HEK293 (cell line): ENCODE measurements around the gene MEI4.

ENCODE experiments used
- MZF1 ChIP-seq: fragments of 450-650 bp; formaldehyde crosslinking; IDR thresholded peaks from 2 replicates; pipeline ENCODE4 v1.5.1; 2017; ENCODE audit warnings: missing biosample characterization, missing genetic modification characterization, borderline replicate concordance
- YY1 ChIP-seq: fragments of 450-650 bp; formaldehyde crosslinking; IDR thresholded peaks from 2 replicates; pipeline ENCODE4 v1.5.1; 2018; ENCODE audit warnings: missing biosample characterization, missing genetic modification characterization
- ZBTB20 ChIP-seq: fragments of 450-650 bp; formaldehyde crosslinking; IDR thresholded peaks from 2 replicates; pipeline ENCODE4 v1.5.1; 2016; ENCODE audit warnings: missing biosample characterization, missing genetic modification characterization
- ZNF10 ChIP-seq: fragments of 450-650 bp; formaldehyde crosslinking; IDR thresholded peaks from 2 replicates; pipeline ENCODE4 v1.5.1; 2017; ENCODE audit warnings: missing biosample characterization, missing genetic modification characterization
- ZNF133 ChIP-seq: fragments of 450-650 bp; formaldehyde crosslinking; IDR thresholded peaks from 2 replicates; pipeline ENCODE4 v1.5.1; 2016; ENCODE audit warnings: missing biosample characterization, missing genetic modification characterization
- ZNF155 ChIP-seq: fragments of 450-650 bp; formaldehyde crosslinking; IDR thresholded peaks from 2 replicates; pipeline ENCODE4 v1.5.1; 2016; ENCODE audit warnings: missing biosample characterization, missing genetic modification characterization
- ZNF23 ChIP-seq: fragments of 450-650 bp; formaldehyde crosslinking; IDR thresholded peaks from 2 replicates; pipeline ENCODE4 v1.5.1; 2016; ENCODE audit warnings: missing biosample characterization, missing genetic modification characterization, borderline replicate concordance
- ZNF394 ChIP-seq: fragments of 450-650 bp; formaldehyde crosslinking; IDR thresholded peaks from 2 replicates; pipeline ENCODE4 v1.5.1; 2016; ENCODE audit warnings: missing biosample characterization, missing genetic modification characterization, mild to moderate bottlenecking, moderate library complexity, borderline replicate concordance
- TF ChIP-seq, protein P1 (sequence below): fragments of 450-650 bp; formaldehyde crosslinking; IDR thresholded peaks from 2 replicates; pipeline ENCODE4 v1.5.1; 2016; ENCODE audit warnings: missing biosample characterization, missing genetic modification characterization
- TF ChIP-seq, protein P2 (sequence below): fragments of 450-650 bp; formaldehyde crosslinking; IDR thresholded peaks from 2 replicates; pipeline ENCODE4 v1.5.1; 2016; ENCODE audit warnings: missing biosample characterization, missing genetic modification characterization
- TF ChIP-seq, protein P3 (sequence below): fragments of 450-650 bp; formaldehyde crosslinking; IDR thresholded peaks from 2 replicates; pipeline ENCODE4 v1.5.1; 2016; ENCODE audit warnings: missing biosample characterization, missing genetic modification characterization

DNA sequence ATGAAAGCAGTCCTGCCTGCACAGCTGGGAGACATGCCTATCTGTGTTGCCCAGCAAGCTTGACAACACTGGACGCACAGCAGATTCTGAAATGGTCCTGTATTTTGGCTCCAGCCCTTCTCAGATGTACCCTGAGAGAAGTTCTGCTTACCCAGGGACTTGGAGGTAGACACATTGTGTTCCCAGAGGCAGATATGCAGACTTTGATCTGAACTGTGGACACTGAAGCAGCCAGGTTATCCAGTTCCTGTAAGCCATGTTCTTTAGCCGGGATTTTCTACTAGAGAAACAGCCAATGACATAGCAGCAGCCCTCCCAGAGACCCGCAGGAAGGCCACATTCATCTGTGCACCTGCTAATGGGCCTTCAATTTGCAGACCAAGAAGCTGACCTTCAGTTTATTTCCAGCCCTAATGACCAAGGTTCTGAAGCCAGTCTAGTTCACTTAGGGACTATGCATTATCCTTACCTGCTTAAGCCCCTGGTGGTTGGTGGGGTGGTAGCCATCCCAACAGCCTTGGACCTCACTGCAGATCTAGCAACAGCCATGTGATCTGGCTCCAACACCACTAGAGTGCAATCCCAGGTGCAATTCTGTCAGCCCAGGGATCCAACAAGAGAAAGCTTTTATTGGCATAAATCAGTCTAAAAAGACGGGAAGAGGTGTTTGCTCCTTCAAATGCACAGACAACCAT lies 134.2 kb downstream of the MEI4 start:
- TF ChIP-seq, protein P1, sequence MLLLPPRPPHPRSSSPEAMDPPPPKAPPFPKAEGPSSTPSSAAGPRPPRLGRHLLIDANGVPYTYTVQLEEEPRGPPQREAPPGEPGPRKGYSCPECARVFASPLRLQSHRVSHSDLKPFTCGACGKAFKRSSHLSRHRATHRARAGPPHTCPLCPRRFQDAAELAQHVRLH (tag by site-specific recombination), result no peak
- TF ChIP-seq ZNF10 (tag by site-specific recombination) (no peak), ZNF133 (tag by site-specific recombination) (no peak), YY1 (tag by site-specific recombination) (no peak), MZF1 (tag by site-specific recombination) (no peak), ZNF155 (no peak), ZBTB20 (no peak), ZNF23 (tag by site-specific recombination) (no peak), ZNF394 (tag by site-specific recombination) (no peak)
- TF ChIP-seq, protein P2, sequence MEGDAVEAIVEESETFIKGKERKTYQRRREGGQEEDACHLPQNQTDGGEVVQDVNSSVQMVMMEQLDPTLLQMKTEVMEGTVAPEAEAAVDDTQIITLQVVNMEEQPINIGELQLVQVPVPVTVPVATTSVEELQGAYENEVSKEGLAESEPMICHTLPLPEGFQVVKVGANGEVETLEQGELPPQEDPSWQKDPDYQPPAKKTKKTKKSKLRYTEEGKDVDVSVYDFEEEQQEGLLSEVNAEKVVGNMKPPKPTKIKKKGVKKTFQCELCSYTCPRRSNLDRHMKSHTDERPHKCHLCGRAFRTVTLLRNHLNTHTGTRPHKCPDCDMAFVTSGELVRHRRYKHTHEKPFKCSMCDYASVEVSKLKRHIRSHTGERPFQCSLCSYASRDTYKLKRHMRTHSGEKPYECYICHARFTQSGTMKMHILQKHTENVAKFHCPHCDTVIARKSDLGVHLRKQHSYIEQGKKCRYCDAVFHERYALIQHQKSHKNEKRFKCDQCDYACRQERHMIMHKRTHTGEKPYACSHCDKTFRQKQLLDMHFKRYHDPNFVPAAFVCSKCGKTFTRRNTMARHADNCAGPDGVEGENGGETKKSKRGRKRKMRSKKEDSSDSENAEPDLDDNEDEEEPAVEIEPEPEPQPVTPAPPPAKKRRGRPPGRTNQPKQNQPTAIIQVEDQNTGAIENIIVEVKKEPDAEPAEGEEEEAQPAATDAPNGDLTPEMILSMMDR (tag by site-specific recombination), result no peak
- TF ChIP-seq, protein P3, sequence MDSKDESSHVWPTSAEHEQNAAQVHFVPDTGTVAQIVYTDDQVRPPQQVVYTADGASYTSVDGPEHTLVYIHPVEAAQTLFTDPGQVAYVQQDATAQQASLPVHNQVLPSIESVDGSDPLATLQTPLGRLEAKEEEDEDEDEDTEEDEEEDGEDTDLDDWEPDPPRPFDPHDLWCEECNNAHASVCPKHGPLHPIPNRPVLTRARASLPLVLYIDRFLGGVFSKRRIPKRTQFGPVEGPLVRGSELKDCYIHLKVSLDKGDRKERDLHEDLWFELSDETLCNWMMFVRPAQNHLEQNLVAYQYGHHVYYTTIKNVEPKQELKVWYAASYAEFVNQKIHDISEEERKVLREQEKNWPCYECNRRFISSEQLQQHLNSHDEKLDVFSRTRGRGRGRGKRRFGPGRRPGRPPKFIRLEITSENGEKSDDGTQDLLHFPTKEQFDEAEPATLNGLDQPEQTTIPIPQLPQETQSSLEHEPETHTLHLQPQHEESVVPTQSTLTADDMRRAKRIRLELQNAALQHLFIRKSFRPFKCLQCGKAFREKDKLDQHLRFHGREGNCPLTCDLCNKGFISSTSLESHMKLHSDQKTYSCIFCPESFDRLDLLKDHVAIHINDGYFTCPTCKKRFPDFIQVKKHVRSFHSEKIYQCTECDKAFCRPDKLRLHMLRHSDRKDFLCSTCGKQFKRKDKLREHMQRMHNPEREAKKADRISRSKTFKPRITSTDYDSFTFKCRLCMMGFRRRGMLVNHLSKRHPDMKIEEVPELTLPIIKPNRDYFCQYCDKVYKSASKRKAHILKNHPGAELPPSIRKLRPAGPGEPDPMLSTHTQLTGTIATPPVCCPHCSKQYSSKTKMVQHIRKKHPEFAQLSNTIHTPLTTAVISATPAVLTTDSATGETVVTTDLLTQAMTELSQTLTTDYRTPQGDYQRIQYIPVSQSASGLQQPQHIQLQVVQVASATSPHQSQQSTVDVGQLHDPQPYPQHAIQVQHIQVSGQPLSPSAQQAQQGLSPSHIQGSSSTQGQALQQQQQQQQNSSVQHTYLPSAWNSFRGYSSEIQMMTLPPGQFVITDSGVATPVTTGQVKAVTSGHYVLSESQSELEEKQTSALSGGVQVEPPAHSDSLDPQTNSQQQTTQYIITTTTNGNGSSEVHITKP, result no peak
